ENCODE measurements around the gene SLC12A3.

The SLC12A3 gene

GRCh38 chr16:56964243-56965148 is 99.5 kb downstream of the SLC12A3 start:
- H3K4me3 ChIP-seq (ENCODE audit: low read length, poor library complexity, severe bottlenecking), result no peak overlapping the region
- H2AFZ ChIP-seq (ENCODE audit: low read length), result peak overlapping the region; percentile 18; the same call in 1 of the 2 replicates
- H3K79me2 ChIP-seq (ENCODE audit: insufficient read depth, low read length), result no peaks in the 10 kb centered on the region
- no peaks in the 10 kb centered on the region for H3F3A ChIP-seq (ENCODE audit: low read depth)
- TF ChIP-seq, protein P1, sequence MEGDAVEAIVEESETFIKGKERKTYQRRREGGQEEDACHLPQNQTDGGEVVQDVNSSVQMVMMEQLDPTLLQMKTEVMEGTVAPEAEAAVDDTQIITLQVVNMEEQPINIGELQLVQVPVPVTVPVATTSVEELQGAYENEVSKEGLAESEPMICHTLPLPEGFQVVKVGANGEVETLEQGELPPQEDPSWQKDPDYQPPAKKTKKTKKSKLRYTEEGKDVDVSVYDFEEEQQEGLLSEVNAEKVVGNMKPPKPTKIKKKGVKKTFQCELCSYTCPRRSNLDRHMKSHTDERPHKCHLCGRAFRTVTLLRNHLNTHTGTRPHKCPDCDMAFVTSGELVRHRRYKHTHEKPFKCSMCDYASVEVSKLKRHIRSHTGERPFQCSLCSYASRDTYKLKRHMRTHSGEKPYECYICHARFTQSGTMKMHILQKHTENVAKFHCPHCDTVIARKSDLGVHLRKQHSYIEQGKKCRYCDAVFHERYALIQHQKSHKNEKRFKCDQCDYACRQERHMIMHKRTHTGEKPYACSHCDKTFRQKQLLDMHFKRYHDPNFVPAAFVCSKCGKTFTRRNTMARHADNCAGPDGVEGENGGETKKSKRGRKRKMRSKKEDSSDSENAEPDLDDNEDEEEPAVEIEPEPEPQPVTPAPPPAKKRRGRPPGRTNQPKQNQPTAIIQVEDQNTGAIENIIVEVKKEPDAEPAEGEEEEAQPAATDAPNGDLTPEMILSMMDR (conservative IDR thresholded peaks at IDR 0.05; ENCODE audit: low read length), result peak; percentile 100
- TF ChIP-seq EZH2phosphoT487 (IDR thresholded peaks at IDR 0.05; ENCODE audit: borderline replicate concordance), result no peak
- H3K9me3 ChIP-seq (ENCODE audit: insufficient read depth, low read depth, low read length), result no peaks in the 10 kb centered on the region
- H3K4me1 ChIP-seq (ENCODE audit: insufficient read depth, low read length, poor library complexity, severe bottlenecking), result peaks cover 16% of the 10 kb centered on the region
- H3K9me2 ChIP-seq (replicated peaks; ENCODE audit: low read depth, low read length), result no peaks in the 10 kb centered on the region
- no peaks in the 10 kb centered on the region for H4K20me1 ChIP-seq (ENCODE audit: insufficient read depth, low read length, poor library complexity, severe bottlenecking)
- H3K4me2 ChIP-seq (ENCODE audit: low read depth, low read length, poor library complexity, severe bottlenecking), result peak overlapping the region; percentile 24
- H3K9ac ChIP-seq (ENCODE audit: low read depth, low read length, poor library complexity, severe bottlenecking), result peak overlapping the region; percentile 63
- H3K27me3 ChIP-seq (ENCODE audit: insufficient read depth, low read length, poor library complexity, severe bottlenecking), result no peaks in the 10 kb centered on the region
- no peaks in the 10 kb centered on the region for H3K36me3 ChIP-seq (ENCODE audit: insufficient read depth, low read length)
